Ascending aorta (tissue), 2 donors: ENCODE results near the gene ZNF322. TPM values are rescaled to one million over a fixed set of nuclear protein-coding genes. Genes with fewer than 3 reads are reported as not detected.

Source experiments
- DNase-seq, 2 donors: peaks; one replicate each; pipeline ENCODE4 v3.0.0-alpha.2; 2019; ENCODE audit warnings: low spot score in 2 of 2
- H3K27ac ChIP-seq, 2 donors: fragments of 200-600 bp; sonication (generic); one replicate each; pipeline ENCODE4 v1.5.1; 2016 to 2017; ENCODE audit warnings: mild to moderate bottlenecking in 1 of 2
- H3K27me3 ChIP-seq: fragments of 200-600 bp; sonication (generic); one replicate; pipeline ENCODE4 v1.5.1; 2017
- H3K36me3 ChIP-seq, 2 donors: fragments of 200-600 bp; sonication (generic); one replicate each; pipeline ENCODE4 v1.5.1; 2016
- H3K4me1 ChIP-seq, 2 donors: fragments of 200-600 bp; sonication (generic); one replicate each; pipeline ENCODE4 v1.5.1; 2016 to 2017; ENCODE audit warnings: mild to moderate bottlenecking in 1 of 2
- H3K4me3 ChIP-seq, 2 donors: fragments of 200-600 bp; sonication (generic); one replicate each; pipeline ENCODE4 v1.5.1; 2016 to 2017; ENCODE audit warnings: mild to moderate bottlenecking in 1 of 2
- H3K9me3 ChIP-seq, 2 donors: fragments of 200-600 bp; sonication (generic); one replicate each; pipeline ENCODE4 v1.5.1; 2016
- CTCF ChIP-seq, 3 experiments: fragments of 200-600 bp in 2 of 3; fragments of 450-650 bp in 1 of 3; sonication (generic) in 2 of 3; IDR thresholded peaks; one replicate each; pipeline ENCODE4 v1.5.1; 2016 to 2019; ENCODE audit warnings: antibody characterized with exemption in 3 of 3, mild to moderate bottlenecking in 1 of 3, moderate library complexity in 1 of 3
- intact Hi-C: fragments of 100-400 bp; cut with DNase I; formaldehyde crosslinking; loops from one replicate; pipeline ENCODE4 v1.15.1; 2023
- total RNA-seq: library from RNA; depleted of rRNA; stranded (reverse); fragments of >200 nt; gene quantifications from one replicate; pipeline ENCODE4 v1.1.0, GENCODE V29; 2016

ZNF322 gene
- total RNA-seq, 1 donor from 2014 or later, result 12.3 TPM

GRCh38 chr6:26660000-26660361 is 435 bp upstream of the ZNF322 start:
- Histone ChIP-seq H3K9me3 (no peaks in the 10 kb centered on the region), H3K36me3 (peaks cover 0 to 5% of the 10 kb centered on the region in 2 donors), H3K4me3 (peak overlapping the region; percentile 67 to 86), H3K27ac (peak overlapping the region; percentile 80 to 86), H3K4me1 (peaks cover 0 to 13% of the 10 kb centered on the region in 2 donors), H3K27me3 (no peaks in the 10 kb centered on the region)
- TF ChIP-seq CTCF (IDR thresholded peaks at IDR 0.05), result peak in 1 of 3 experiments; percentile 9
- no peak for DNase-seq
- intact Hi-C loops, result loop anchor here (2.0 kb wide), 1 partner anchor 63 kb away; the partner anchor contains the start of gene ABT1

- peaks cover 0 to 13% of the 10 kb centered on the region in 2 donors for H3K4me1 ChIP-seq
- no peak overlapping the region for H3K27ac ChIP-seq
- H3K27me3 ChIP-seq, result no peaks in the 10 kb centered on the region
- peak overlapping the region in 1 of 2 donors; percentile 86 for H3K4me3 ChIP-seq
- H3K36me3 ChIP-seq, result peaks cover 0 to 27% of the 10 kb centered on the region in 2 donors
- TF ChIP-seq CTCF (IDR thresholded peaks at IDR 0.05), result no peak
- H3K9me3 ChIP-seq, result no peaks in the 10 kb centered on the region
- DNase-seq, result no peak
- intact Hi-C loops, result no loop called here
Observed at GRCh38 chr6:26657256-26657655, 2.3 kb downstream of the ZNF322 start.

- Histone ChIP-seq H3K9me3 (peaks cover 0 to 6% of the 10 kb centered on the region in 2 donors), H3K36me3 (peaks cover 0 to 39% of the 10 kb centered on the region in 2 donors), H3K4me1 (peaks cover 0 to 4% of the 10 kb centered on the region in 2 donors), H3K4me3 (no peak overlapping the region), H3K27ac (no peak overlapping the region), H3K27me3 (no peaks in the 10 kb centered on the region)
- DNase-seq, result no peak
- no peak for TF ChIP-seq CTCF (IDR thresholded peaks at IDR 0.05)
- intact Hi-C loops, result no loop called here
Observed at GRCh38 chr6:26653007-26653406, 6.5 kb downstream of the ZNF322 start.

DNA sequence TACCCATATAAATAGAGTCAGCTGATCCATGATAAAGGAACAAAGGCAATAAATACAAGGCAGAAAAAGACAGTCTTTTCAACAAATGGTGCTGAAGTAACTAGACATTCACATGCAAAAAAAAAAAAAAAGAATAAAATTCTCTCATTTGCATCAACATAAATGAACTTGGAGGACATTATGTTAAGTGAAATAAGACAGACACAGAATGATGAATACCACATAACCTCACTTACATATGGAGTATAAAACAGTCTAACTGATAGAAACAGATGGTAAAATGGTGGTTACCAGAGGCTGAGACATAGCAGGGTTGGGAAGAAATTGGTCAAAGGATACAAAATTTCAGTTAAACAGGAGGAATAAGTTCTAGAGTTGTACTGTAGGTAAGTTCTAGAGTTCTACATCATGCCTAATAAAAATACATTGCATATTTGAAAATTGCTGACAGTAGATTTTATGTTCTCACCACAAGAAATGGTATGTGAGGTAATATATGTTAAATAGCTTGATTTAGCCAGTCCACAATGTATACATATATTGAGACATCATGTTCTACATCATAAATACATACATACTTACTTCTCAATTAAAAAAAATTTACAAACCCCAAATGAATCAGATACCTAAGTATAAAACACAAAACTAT is 8.3 kb downstream of the ZNF322 start:
- no peak overlapping the region for H3K27ac ChIP-seq
- intact Hi-C loops, result no loop called here
- no peak for DNase-seq
- peaks cover 0 to 39% of the 10 kb centered on the region in 2 donors for H3K36me3 ChIP-seq
- H3K27me3 ChIP-seq, result no peaks in the 10 kb centered on the region
- H3K9me3 ChIP-seq, result peaks cover 0 to 15% of the 10 kb centered on the region in 2 donors
- no peak overlapping the region for H3K4me3 ChIP-seq
- no peaks in the 10 kb centered on the region for H3K4me1 ChIP-seq
- TF ChIP-seq CTCF (IDR thresholded peaks at IDR 0.05), result no peak

GRCh38 chr6:26646074-26646473 is 13.5 kb downstream of the ZNF322 start:
- Histone ChIP-seq H3K27ac (no peak overlapping the region), H3K9me3 (peaks cover 0 to 31% of the 10 kb centered on the region in 2 donors), H3K4me3 (no peak overlapping the region), H3K27me3 (no peaks in the 10 kb centered on the region), H3K4me1 (no peaks in the 10 kb centered on the region), H3K36me3 (peaks cover 28 to 33% of the 10 kb centered on the region in 2 donors)
- no peak for DNase-seq
- intact Hi-C loops, result no loop called here
- no peak for TF ChIP-seq CTCF (IDR thresholded peaks at IDR 0.05)
